ENCODE measurements around the gene RRP9. TPM values are rescaled to one million over a fixed set of nuclear protein-coding genes. Genes with fewer than 3 reads are reported as not detected.
"Not testable (repeated sequence)": the region's sequence is repeated elsewhere in the genome, so short reads cannot be mapped to it uniquely, and the experiment has no call there.

Gene RRP9
- total RNA-seq, 1 experiment from 2014 or later, result 22.2 TPM

GRCh38 chr3:51938780-51939425 lies 2.8 kb downstream of the RRP9 start:
- no peak for DNase-seq (ENCODE audit: low read depth)

- no peak for DNase-seq (ENCODE audit: low read depth)
These were observed 3.9 kb downstream of the RRP9 start for GRCh38 chr3:51937611-51938450.

DNA sequence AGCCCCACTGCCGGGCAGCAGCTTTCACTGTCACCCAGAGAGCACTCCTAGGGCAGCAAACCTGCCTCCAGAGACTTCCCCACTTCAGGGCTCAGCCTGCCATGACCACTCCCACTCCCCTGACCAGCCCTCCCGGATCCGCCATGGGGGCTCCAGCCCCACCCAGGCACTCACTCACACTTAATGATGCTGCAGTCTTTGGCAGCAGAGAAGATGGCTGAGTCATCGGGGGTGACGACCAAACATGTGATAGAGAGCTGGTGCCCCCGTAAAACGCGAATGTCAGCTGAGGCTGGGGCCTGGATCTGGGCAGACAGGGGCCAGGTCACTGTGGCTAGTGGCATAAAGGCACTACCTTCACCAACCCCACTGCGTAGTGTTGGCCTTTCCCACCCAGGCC lies 4.7 kb downstream of the RRP9 start:
- no peak for DNase-seq (ENCODE audit: low read depth)

GRCh38 chr3:51935886-51936755 lies 5.6 kb downstream of the RRP9 start:
- DNase-seq (ENCODE audit: low read depth), result no peak

DNA sequence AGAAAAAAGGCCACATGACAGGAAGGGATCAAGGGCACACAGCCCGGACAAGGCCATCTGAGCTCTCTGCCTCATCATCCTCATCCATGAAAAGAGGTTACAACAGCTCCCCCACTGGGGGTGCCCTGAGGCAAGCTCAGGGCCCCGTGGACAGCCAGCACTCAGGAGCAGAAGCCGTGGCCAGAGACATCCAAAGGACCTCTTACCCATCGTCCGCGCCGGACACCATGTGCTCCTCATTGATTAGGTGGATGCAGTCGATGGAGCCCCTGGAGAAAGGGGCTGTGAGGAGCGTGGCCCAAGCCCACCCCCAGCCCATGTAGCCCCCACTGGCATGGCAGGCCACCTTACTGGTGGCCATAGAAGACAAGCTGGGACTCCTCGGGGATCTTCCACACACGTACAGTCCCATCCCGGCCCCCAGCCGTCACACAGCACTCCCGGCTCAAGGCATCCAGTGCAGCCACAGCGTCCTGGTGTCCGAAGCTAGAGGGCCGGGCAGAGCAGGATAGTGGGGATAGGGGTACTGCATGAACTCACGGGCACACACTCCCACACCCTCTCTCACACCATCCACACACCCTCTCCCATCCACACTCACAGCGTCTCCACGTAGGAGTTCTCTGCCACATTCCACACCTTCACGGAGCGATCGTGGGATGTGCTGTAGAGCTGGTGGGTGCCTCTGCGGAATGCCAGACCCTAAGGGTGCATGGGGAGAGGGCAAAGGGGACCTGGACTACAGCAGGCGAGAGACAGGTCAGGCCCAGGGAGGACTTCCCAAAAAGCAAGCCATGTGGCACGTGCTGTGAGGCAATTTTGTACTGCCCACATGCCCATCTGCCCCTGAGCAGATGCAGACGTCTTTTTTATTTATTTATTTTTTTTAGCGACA lies 6.5 kb downstream of the RRP9 start:
- DNase-seq (ENCODE audit: low read depth), result no peak

DNA sequence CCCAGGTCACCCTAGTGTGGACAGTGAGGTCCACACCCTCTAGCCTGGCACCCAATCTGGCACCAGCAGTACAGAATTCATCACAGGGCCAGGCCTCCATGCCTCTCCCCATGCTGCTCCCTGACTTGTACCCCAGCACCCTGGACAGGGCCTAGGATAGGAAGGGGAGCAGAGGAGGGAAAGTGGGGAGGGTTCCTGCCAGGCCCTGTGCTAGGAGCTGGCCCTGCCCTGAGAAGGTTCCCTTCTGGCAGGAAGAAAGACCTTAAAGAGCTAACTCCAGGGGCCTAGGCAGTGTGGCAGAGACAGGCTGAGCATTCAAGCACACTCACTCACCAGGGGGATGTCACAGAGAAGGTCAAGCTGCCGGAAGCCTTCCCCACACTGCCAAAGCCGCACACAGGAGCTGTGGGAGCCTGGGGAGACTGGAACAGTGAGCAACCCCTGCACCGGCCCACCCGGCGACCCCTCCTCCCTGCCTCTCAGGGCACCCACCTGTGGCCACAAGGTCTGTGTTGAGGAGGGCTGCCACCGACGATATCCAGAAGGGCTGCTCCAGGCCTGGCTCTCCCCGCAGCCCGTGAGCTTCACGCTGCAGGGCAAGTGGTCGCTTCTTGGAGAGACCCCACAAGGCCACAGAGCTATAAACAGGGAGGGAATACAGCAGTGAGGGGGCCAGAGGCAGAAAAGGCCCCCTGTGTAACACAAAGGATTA lies 7.4 kb downstream of the RRP9 start:
- DNase-seq (ENCODE audit: low read depth), result no peak

DNA sequence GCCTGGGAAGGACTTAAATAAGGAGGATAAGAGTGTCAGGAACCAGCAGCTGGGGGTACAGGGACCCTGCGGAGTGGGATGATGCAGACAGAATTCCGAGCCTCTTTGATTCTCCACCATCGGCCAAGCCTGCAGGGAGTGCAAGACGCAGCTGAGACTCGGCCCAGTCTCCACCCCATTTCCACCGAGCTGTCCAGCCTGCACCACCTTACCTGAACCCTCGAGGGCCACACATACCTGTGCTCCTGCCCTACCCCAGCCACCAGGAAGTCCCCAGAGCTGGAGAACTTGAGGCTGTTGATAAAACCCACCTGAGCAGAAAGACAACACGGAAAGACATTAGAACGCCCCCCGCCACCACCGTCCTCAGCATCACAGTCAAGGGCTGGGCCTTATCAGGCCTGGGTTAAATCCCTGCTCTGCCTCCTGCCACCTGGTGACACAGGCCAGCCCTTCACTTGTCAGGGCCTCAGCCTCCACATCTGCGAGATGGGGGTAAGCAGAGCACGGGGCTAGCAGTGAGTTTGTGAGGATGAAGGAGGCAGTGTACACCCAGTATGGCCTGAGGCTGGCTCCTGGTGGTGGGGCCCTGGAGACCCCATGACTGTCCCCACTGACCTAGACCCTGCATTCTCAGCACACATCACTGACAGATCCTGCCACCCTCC lies 8.1 kb downstream of the RRP9 start:
- DNase-seq (ENCODE audit: low read depth), result no peak

GRCh38 chr3:51932471-51933370 lies 9.0 kb downstream of the RRP9 start:
- DNase-seq (ENCODE audit: low read depth), result no peak

DNA sequence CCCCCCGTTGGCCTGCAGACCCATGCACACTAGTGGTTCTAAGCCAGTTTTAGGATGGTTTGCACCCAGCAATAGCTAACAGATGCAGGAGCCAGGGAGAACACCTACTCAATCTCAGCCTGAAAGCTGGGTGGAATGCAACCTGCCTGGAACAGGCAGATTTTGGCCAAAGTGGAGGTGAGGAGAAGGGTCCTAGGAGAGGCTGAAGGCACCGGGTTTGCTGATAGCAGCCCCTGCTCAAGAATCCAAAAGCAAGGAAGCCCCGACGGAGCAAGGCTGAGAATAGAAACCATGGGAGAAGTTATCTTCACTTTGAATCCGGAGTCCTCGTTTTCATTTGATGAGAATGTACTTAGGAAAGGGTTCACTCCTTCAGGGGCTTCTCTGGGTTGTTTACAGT lies 9.9 kb downstream of the RRP9 start:
- no peak for DNase-seq (ENCODE audit: low read depth)

DNA sequence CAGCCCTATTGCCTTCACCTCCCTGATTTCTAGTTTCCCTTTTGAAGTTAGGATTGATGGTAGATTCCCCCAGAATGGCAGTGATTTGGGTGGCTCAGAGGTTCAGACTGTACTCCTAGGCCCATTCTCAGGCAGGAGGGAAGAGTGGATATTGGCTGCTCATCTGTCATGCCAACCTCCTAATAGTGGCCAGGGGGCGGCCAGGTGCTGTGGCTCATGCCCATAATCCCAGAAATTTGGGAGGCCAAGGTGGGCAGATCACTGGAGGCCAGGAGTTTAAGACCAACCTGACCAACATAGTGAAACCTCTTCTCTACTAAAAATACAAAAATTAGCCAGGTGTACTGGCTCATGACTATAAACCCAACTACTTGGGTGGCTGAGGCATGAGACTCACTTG lies 11.3 kb downstream of the RRP9 start:
- no peak for DNase-seq (ENCODE audit: low read depth)

GRCh38 chr3:51929420-51930003 lies 12.2 kb downstream of the RRP9 start:
- DNase-seq (ENCODE audit: low read depth), result no peak

- not testable (repeated sequence) for DNase-seq (ENCODE audit: low read depth)
These were observed 12.7 kb downstream of the RRP9 start for GRCh38 chr3:51928981-51929380.

DNA sequence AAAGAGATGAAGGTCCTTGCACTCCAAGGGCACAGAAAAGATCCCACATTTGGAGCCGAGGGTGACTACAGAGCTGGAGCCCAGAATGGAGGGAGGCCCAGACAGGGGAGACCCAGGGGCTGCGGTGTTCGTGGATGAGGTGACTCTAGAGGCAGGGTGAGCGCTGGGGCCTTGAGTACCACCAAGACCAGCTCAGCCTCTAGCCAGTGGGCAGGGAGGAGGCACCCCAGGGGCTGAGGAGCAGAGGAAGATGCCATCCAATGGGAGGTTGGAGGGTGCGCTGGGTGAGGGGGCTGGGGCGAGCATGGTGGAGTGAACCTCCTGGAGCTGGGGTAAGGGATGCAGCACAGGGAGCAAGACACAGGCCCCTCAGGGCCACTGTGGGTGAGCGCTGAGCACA lies 13.3 kb downstream of the RRP9 start:
- DNase-seq (ENCODE audit: low read depth), result no peak

GRCh38 chr3:51927061-51927977 lies 14.4 kb downstream of the RRP9 start:
- DNase-seq (ENCODE audit: low read depth), result no peak

GRCh38 chr3:51921081-51921578 lies 20.6 kb downstream of the RRP9 start:
- no peak for DNase-seq (ENCODE audit: low read depth)

DNA sequence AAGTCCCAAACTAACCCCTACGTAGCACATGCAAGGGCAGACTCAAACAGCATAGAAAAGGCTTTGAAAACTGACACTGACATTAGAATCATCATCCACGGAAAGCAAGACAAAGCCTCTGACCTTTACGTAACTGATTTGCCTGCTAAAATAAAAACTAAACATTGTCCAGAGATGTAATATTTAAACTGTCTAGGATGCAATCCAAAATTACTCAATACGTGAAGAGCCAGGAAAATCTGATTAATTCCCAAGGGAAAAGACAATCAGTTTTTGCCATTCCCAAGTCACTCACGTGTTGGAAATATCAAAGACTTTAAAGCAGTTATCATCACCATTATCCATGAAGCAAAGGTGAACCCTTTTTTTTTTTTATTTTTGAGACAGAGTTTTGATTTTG lies 25.3 kb downstream of the RRP9 start:
- no peak for DNase-seq (ENCODE audit: low read depth)

DNA sequence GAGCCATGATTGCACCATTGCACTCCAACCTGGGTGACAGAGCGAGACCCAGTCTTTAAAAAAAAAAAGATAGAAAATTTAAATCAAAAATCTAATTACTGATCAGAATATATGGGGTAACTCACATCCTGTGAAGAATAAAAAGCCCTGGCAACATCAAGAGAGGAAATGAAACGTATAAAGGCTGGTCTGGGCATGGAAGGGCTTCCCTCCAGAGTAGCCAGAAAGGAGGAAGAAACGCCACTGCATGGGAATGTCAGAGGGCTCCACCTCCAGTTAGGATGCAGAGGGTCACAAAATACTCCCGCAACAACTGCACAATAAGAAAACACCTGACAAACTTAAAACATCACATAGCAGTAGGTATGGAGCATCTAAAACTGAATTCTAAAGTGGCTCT lies 33.7 kb downstream of the RRP9 start:
- no peak for DNase-seq (ENCODE audit: low read depth)

All from M059J (cell line).